ENCODE data around the gene PCED1B.
"Not testable (repeated sequence)": the region's sequence is repeated elsewhere in the genome, so short reads cannot be mapped to it uniquely, and the experiment has no call there.

PCED1B gene

GRCh38 chr12:47053961-47054360 is 25.5 kb upstream of the PCED1B start:
- H3K36me3 ChIP-seq (ENCODE audit: low read depth) = no peaks in the 10 kb centered on the region
- ATAC-seq (ENCODE audit: low read depth) (no peak), DNase-seq (ENCODE audit: low spot score) (no peak)
- H3K4me1 ChIP-seq (ENCODE audit: insufficient read depth, poor library complexity, severe bottlenecking) = no peaks in the 10 kb centered on the region
- no peak overlapping the region for H3K27ac ChIP-seq (ENCODE audit: poor library complexity, severe bottlenecking)
- no peak overlapping the region for H3K4me3 ChIP-seq (ENCODE audit: severe bottlenecking)
- no peak for TF ChIP-seq CTCF (IDR thresholded peaks at IDR 0.05; ENCODE audit: poor library complexity, severe bottlenecking)
- no peaks in the 10 kb centered on the region for H3K27me3 ChIP-seq (ENCODE audit: insufficient read depth, poor library complexity, severe bottlenecking)
- no peaks in the 10 kb centered on the region for H3K9me3 ChIP-seq (ENCODE audit: severe bottlenecking)

- H3K4me3 ChIP-seq (ENCODE audit: severe bottlenecking) = no peak overlapping the region
- DNase-seq (ENCODE audit: low spot score) (no peak), ATAC-seq (ENCODE audit: low read depth) (no peak)
- no peaks in the 10 kb centered on the region for H3K9me3 ChIP-seq (ENCODE audit: severe bottlenecking)
- H3K4me1 ChIP-seq (ENCODE audit: insufficient read depth, poor library complexity, severe bottlenecking) = no peaks in the 10 kb centered on the region
- no peaks in the 10 kb centered on the region for H3K36me3 ChIP-seq (ENCODE audit: low read depth)
- no peak for TF ChIP-seq CTCF (IDR thresholded peaks at IDR 0.05; ENCODE audit: poor library complexity, severe bottlenecking)
- no peak overlapping the region for H3K27ac ChIP-seq (ENCODE audit: poor library complexity, severe bottlenecking)
- H3K27me3 ChIP-seq (ENCODE audit: insufficient read depth, poor library complexity, severe bottlenecking) = no peaks in the 10 kb centered on the region
Observed at GRCh38 chr12:47054659-47055058, 24.8 kb upstream of the PCED1B start.

GRCh38 chr12:47055856-47056255 is 23.6 kb upstream of the PCED1B start:
- not testable (repeated sequence) for H3K9me3 ChIP-seq (ENCODE audit: severe bottlenecking); H3K4me1 ChIP-seq (ENCODE audit: insufficient read depth, poor library complexity, severe bottlenecking); H3K36me3 ChIP-seq (ENCODE audit: low read depth); H3K27me3 ChIP-seq (ENCODE audit: insufficient read depth, poor library complexity, severe bottlenecking); ATAC-seq (ENCODE audit: low read depth); DNase-seq (ENCODE audit: low spot score); H3K27ac ChIP-seq (ENCODE audit: poor library complexity, severe bottlenecking); H3K4me3 ChIP-seq (ENCODE audit: severe bottlenecking)

- not testable (repeated sequence) for H3K4me3 ChIP-seq (ENCODE audit: severe bottlenecking); H3K9me3 ChIP-seq (ENCODE audit: severe bottlenecking); DNase-seq (ENCODE audit: low spot score); H3K27me3 ChIP-seq (ENCODE audit: insufficient read depth, poor library complexity, severe bottlenecking); ATAC-seq (ENCODE audit: low read depth); H3K36me3 ChIP-seq (ENCODE audit: low read depth); H3K27ac ChIP-seq (ENCODE audit: poor library complexity, severe bottlenecking); H3K4me1 ChIP-seq (ENCODE audit: insufficient read depth, poor library complexity, severe bottlenecking)
Observed at GRCh38 chr12:47056944-47057343, 22.5 kb upstream of the PCED1B start.

GRCh38 chr12:47058640-47059039 is 20.8 kb upstream of the PCED1B start:
- ATAC-seq (ENCODE audit: low read depth); H3K4me1 ChIP-seq (ENCODE audit: insufficient read depth, poor library complexity, severe bottlenecking); H3K27ac ChIP-seq (ENCODE audit: poor library complexity, severe bottlenecking); H3K4me3 ChIP-seq (ENCODE audit: severe bottlenecking); H3K9me3 ChIP-seq (ENCODE audit: severe bottlenecking); DNase-seq (ENCODE audit: low spot score); H3K36me3 ChIP-seq (ENCODE audit: low read depth); H3K27me3 ChIP-seq (ENCODE audit: insufficient read depth, poor library complexity, severe bottlenecking): not testable (repeated sequence)

GRCh38 chr12:47065546-47065945 is 13.9 kb upstream of the PCED1B start:
- H3K27ac ChIP-seq (ENCODE audit: poor library complexity, severe bottlenecking) = no peak overlapping the region
- no peak overlapping the region for H3K4me3 ChIP-seq (ENCODE audit: severe bottlenecking)
- ATAC-seq (ENCODE audit: low read depth) (no peak), DNase-seq (ENCODE audit: low spot score) (no peak)
- no peaks in the 10 kb centered on the region for H3K36me3 ChIP-seq (ENCODE audit: low read depth)
- TF ChIP-seq CTCF (IDR thresholded peaks at IDR 0.05; ENCODE audit: poor library complexity, severe bottlenecking) = no peak
- H3K4me1 ChIP-seq (ENCODE audit: insufficient read depth, poor library complexity, severe bottlenecking) = no peaks in the 10 kb centered on the region
- no peaks in the 10 kb centered on the region for H3K9me3 ChIP-seq (ENCODE audit: severe bottlenecking)
- H3K27me3 ChIP-seq (ENCODE audit: insufficient read depth, poor library complexity, severe bottlenecking) = no peaks in the 10 kb centered on the region

Measured in RWPE2 (cell line).